ENCODE data around the gene NOXA1. TPM values are rescaled to one million over a fixed set of nuclear protein-coding genes. Genes with fewer than 3 reads are reported as not detected.

The NOXA1 gene
- total and polyA plus RNA-seq, 2 of the 8 experiments (the other 6 are each of a cell fraction or from before 2014, with no cell fraction given), result 0.34 to 0.91 TPM

GRCh38 chr9:137454597-137455358 is 31.6 kb downstream of the NOXA1 start:
- CTCF ChIA-PET (ENCODE audit: partially characterized antibody), result interaction anchor here (1.4 kb wide), 1 partner anchor 10 kb away, joined by 5 read pairs; no protein-coding TSS in a partner anchor
- H4K8ac ChIP-seq (ENCODE audit: extremely low read depth, insufficient read depth, low read length), result peak overlapping the region; percentile 57

More at GRCh38 chr9:137454597-137455358, 31.6 kb downstream of the NOXA1 start:
- Histone ChIP-seq H3K4me2 (ENCODE audit: insufficient read depth in 1 of 2, low read depth in 2 of 2, low read length in 2 of 2) (peak overlapping the region; percentile 56 to 67), H3K4me3 (ENCODE audit: extremely low read depth in 1 of 4, insufficient read depth in 2 of 4, low read depth in 3 of 4, low read length in 4 of 4) (peak overlapping the region; percentile 23 to 56 (median 29); a peak in 7 of 8 replicates), H4K91ac (replicated peaks; ENCODE audit: insufficient read length, low read length) (peak overlapping the region; percentile 5), H3K9ac (replicated peaks in 1 of 4; ENCODE audit: extremely low read depth in 1 of 4, low read depth in 3 of 4, low read length in 3 of 4) (peak overlapping the region in 1 of 4 experiments; percentile 46; a peak in 2 of 7 replicates), H2AK5ac (ENCODE audit: low read depth, low read length) (no peak overlapping the region; the same call in 1 of the 2 replicates), H3K79me2 (ENCODE audit: control insufficient read depth in 1 of 2, insufficient read depth in 2 of 2, low read length in 2 of 2) (no peaks in the 10 kb centered on the region; a peak in 1 of 4 replicates), H4K5ac (ENCODE audit: insufficient read length, low read depth, low read length) (no peak overlapping the region), H3K36me3 (ENCODE audit: control insufficient read depth in 2 of 4, insufficient read depth in 4 of 4, low read length in 3 of 4) (peaks cover 0 to 14% (median 7%) of the 10 kb centered on the region in 4 experiments; a peak in 7 of 8 replicates), H3K79me1 (ENCODE audit: low read depth, low read length) (peaks cover 3% of the 10 kb centered on the region; the same call in 1 of the 2 replicates), H2BK12ac (ENCODE audit: low read depth, low read length) (peak overlapping the region; percentile 50; the same call in 1 of the 2 replicates), H3K14ac (ENCODE audit: insufficient read length) (no peak overlapping the region), H2BK20ac (ENCODE audit: low read length) (no peak overlapping the region), H3K27me3 (replicated peaks in 1 of 4; ENCODE audit: control insufficient read depth in 3 of 4, extremely low read depth in 1 of 4, insufficient read depth in 3 of 4, low read length in 3 of 4) (peaks cover 0 to 4% (median 0%) of the 10 kb centered on the region in 4 experiments; a peak in 3 of 7 replicates), H3K27ac (ENCODE audit: low read depth, low read length) (0 out of 2 replicates have a peak overlapping the region, but pooled peaks have one; percentile 30), H3K18ac (ENCODE audit: extremely low read depth, low read length) (peak overlapping the region; percentile 83), H2AFZ (ENCODE audit: low read length) (no peak overlapping the region), H3K4me1 (replicated peaks in 1 of 4; ENCODE audit: control insufficient read depth in 3 of 4, insufficient read depth in 4 of 4, low read length in 3 of 4) (peaks cover 0 to 25% (median 18%) of the 10 kb centered on the region in 4 experiments; a peak in 6 of 7 replicates), H3K4ac (replicated peaks; ENCODE audit: insufficient read length, low read depth, low read length) (no peak overlapping the region), H2BK5ac (ENCODE audit: low read depth, low read length) (peak overlapping the region; percentile 71; the same call in 1 of the 2 replicates), H2BK120ac (replicated peaks; ENCODE audit: low read depth, low read length) (no peak overlapping the region), H3K56ac (replicated peaks; ENCODE audit: insufficient read length, low read depth, low read length) (peak overlapping the region; percentile 73), H2BK15ac (ENCODE audit: low read length) (peak overlapping the region; percentile 92; the same call in 1 of the 2 replicates), H3K23me2 (ENCODE audit: low read depth, low read length) (peaks cover 13% of the 10 kb centered on the region; the same call in 1 of the 2 replicates), H4K20me1 (replicated peaks in 1 of 2; ENCODE audit: control insufficient read depth in 1 of 2, insufficient read depth in 2 of 2, low read length in 2 of 2) (peaks cover 0 to 13% of the 10 kb centered on the region in 2 experiments), H3K9me3 (ENCODE audit: insufficient read depth in 2 of 2, low read depth in 1 of 2, low read length in 1 of 2) (no peaks in the 10 kb centered on the region), H3K23ac (ENCODE audit: insufficient read length) (no peak overlapping the region)
- POLR2A ChIA-PET (ENCODE audit: partially characterized antibody), result interaction anchor here (0.8 to 3.6 kb wide), 4 partner anchors 11 to 214 kb away, joined by 3 to 28 read pairs (median 4); partner anchors contain the start of gene TUBB4B
- DNase-seq (ENCODE audit: low read depth in 1 of 2, low spot score in 2 of 2), result no peak
- 72% methylated on average over 29 of the region's 30 CpGs; no CpG with 5 or more reads in 1 of the 2 experiments for WGBS, 2 experiments (ENCODE audit: extremely low coverage in 1 of 2, insufficient coverage in 1 of 2, insufficient read length in 1 of 2, insufficient replicate concordance in 2 of 2, low coverage in 1 of 2, low lambda C conversion rate in 2 of 2, missing lambda C conversion rate in 1 of 2)
- peak in 1 of 2 experiments; percentile 4; a peak in 1 of 4 replicates for TF ChIP-seq HDAC2 (IDR thresholded peaks at IDR 0.05; ENCODE audit: borderline replicate concordance in 1 of 2, low read depth in 2 of 2, low read length in 2 of 2)
- no peak for TF ChIP-seq POLR2A (IDR thresholded peaks at IDR 0.05; ENCODE audit: control extremely low read depth in 1 of 2, low read depth in 2 of 2, low read length in 2 of 2)
- TF ChIP-seq MAX (IDR thresholded peaks at IDR 0.05), result peak; percentile 44; the same call in 1 of the 2 replicates
- no peak for FAIRE-seq
